Measurements from ENCODE around the gene MRPL48.
"Not testable (repeated sequence)": the region's sequence is repeated elsewhere in the genome, so short reads cannot be mapped to it uniquely, and the experiment has no call there.

Gene MRPL48

DNA sequence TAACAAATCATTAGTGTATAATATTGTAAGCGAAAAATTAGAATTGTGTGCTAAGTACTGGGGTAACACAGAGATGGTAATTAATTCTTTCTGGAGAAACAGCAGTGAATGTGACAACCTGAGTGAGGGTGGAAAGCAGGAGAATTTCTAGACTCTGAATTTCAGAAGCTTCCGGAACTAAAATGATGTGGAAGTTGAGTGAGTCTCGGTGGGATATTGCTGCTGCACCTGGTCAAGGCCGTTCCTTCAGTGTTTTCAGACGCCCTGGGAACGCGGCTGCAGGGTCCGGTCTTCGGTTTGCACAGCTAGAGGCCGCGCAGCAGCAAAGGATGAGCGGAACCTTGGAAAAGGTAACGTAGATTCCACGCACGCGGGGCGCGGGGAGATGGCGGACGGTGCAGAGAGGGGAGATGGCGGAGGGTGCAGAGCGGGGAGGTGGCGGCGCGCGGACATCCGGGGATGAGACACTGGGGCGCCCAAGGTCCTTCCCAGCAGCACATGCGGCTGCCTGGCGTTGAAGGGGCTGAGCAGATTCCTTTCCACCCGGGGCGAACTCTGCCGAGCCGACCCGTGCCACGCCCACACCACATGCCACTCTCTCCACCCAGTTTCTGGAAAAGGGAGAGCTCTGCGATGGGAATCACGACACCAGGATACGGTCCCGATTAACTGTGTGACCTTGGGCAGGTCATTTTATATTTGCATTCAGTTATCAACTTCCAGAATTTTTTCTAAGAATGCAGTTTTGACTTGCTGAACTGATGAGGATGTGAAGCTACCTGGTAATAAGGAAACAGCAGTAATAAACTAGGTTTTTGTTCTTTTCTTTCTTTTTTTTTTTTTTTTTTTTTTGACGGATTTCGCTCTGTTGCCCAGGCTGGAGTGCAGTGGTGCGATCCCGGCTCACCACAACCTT is at the start of gene MRPL48:
Gene MRPL48 (plus strand): TSS at position 232 of the 916 bp plus-strand sequence. CDS start 98 bp downstream, at position 330.
- peaks cover 17% of the 10 kb centered on the region for H3K4me1 Mint-ChIP-seq
- H3K4me3 Mint-ChIP-seq, result peak within 1 kb of the TSS; percentile 96
- H3K36me3 Mint-ChIP-seq, result peaks cover 8% of the 10 kb centered on the region
- ATAC-seq, result peak; percentile 100
- DNase-seq (ENCODE audit: low spot score in 2 of 2), result peak; percentile 72 to 95
- H3K27ac Mint-ChIP-seq, result peak within 1 kb of the TSS; percentile 97
- H3K9me3 Mint-ChIP-seq, result no peaks in the 10 kb centered on the region

DNA sequence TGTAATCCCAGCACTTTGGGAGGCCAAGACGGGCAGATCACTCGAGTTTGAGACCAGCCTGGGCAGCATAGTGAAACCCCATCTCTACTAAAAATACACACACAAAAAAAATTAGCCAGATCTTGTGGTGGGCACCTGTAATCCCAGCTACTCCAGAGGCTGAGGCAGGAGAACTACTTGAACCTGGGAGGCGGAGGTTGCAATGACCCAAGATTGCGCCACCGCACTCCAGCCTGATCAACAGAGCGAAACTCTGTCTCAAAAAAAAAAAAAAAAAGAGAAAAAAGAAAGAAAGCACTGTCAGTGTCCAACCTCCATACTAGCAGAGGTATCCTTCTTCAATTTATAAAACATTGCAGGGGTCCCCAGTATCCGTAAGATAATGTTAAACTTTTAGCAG is 44.6 kb upstream of the MRPL48 start:
- no peak for ATAC-seq

DNA sequence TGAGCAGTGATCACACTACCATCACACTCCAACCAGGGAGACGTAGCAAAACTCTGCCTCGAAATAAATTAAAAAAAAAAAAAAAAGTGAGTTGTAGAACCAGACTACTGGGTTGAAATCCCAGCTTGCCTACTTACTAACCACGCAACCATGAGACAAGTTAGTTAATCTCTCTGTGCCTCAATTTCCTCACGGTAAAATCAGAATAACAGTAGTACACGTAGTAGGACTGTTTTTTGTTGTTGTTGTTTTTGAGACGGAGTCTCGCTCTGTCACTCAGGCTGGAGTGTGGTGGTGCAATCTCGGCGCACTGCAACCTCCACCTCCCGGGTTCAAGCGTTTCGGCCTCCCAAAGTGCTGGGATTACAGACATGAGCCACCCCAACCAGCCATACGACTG is 41.0 kb upstream of the MRPL48 start:
- no peak for ATAC-seq
- H3K9me3 Mint-ChIP-seq, result no peaks in the 10 kb centered on the region
- no peak for DNase-seq (ENCODE audit: low spot score in 2 of 2)
- H3K4me3 Mint-ChIP-seq, result no peak overlapping the region
- H3K27ac Mint-ChIP-seq, result no peak overlapping the region
- H3K36me3 Mint-ChIP-seq, result peaks cover 25% of the 10 kb centered on the region
- H3K4me1 Mint-ChIP-seq, result peaks cover 26% of the 10 kb centered on the region

More for the DNA sequence above, 44.6 kb upstream of the MRPL48 start:
- Mint-ChIP-seq H3K4me3 (no peak overlapping the region), H3K9me3 (no peaks in the 10 kb centered on the region), H3K4me1 (peaks cover 6% of the 10 kb centered on the region), H3K27ac (peak overlapping the region; percentile 10), H3K36me3 (peaks cover 14% of the 10 kb centered on the region)
- no peak for DNase-seq (ENCODE audit: low spot score in 2 of 2)

DNA sequence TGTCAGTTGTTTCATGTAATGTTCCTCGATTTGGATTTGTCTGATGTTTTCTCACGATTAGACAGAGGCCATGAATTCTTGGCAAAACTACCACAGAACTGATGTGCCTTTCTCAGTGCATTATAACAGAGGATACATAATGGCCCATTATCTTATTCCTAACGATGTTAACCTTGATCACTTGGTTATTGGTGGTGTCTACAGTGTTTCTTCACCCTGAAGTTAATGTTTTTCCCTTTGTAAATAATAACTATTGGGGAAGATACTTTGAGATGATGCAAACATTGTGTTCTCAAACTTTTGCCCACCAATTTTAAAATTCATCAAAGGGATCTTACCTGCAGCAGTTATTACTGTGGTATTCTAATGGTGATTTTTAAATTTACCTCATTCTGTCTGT is 39.9 kb upstream of the MRPL48 start:
- Mint-ChIP-seq H3K27ac (no peak overlapping the region), H3K4me3 (no peak overlapping the region), H3K36me3 (peaks cover 36% of the 10 kb centered on the region), H3K4me1 (peaks cover 37% of the 10 kb centered on the region), H3K9me3 (no peaks in the 10 kb centered on the region)
- DNase-seq (ENCODE audit: low spot score in 2 of 2) (no peak), ATAC-seq (no peak)

DNA sequence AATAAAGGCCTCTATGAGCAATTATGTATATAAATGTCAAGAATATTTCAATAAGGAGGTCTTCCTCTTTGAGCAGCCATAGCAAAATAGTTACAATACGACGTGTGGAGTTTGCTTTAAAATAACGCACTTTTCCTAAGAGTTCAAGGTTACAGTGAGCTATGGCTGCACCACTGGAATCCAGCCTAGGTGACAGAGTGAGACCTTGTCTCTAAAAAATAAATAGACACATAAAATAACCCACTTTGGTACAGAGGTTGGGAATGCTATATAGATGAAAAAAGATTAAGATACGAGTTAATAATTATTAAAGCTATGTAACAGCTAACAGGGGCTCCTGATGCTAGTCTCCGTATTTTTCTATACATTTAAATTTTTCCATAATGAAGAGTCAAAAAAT is 39.4 kb upstream of the MRPL48 start:
- no peak overlapping the region for H3K4me3 Mint-ChIP-seq

GRCh38 chr11:73749118-73749517 is 38.6 kb upstream of the MRPL48 start:
- no peaks in the 10 kb centered on the region for H3K9me3 Mint-ChIP-seq
- no peak overlapping the region for H3K4me3 Mint-ChIP-seq
- ATAC-seq (no peak), DNase-seq (ENCODE audit: low spot score in 2 of 2) (no peak)
- peaks cover 42% of the 10 kb centered on the region for H3K36me3 Mint-ChIP-seq
- H3K4me1 Mint-ChIP-seq, result peaks cover 37% of the 10 kb centered on the region
- H3K27ac Mint-ChIP-seq, result peak overlapping the region; percentile 32

More for the DNA sequence above, 39.4 kb upstream of the MRPL48 start:
- H3K27ac Mint-ChIP-seq, result no peak overlapping the region
- no peak for DNase-seq (ENCODE audit: low spot score in 2 of 2)
- H3K4me1 Mint-ChIP-seq, result peaks cover 36% of the 10 kb centered on the region
- no peaks in the 10 kb centered on the region for H3K9me3 Mint-ChIP-seq
- ATAC-seq, result no peak
- H3K36me3 Mint-ChIP-seq, result peaks cover 39% of the 10 kb centered on the region

GRCh38 chr11:73750228-73750627 is 37.4 kb upstream of the MRPL48 start:
- no peak overlapping the region for H3K27ac Mint-ChIP-seq
- H3K4me1 Mint-ChIP-seq, result peaks cover 42% of the 10 kb centered on the region
- DNase-seq (ENCODE audit: low spot score in 2 of 2) (no peak), ATAC-seq (no peak)
- no peaks in the 10 kb centered on the region for H3K9me3 Mint-ChIP-seq
- no peak overlapping the region for H3K4me3 Mint-ChIP-seq
- H3K36me3 Mint-ChIP-seq, result peaks cover 35% of the 10 kb centered on the region

DNA sequence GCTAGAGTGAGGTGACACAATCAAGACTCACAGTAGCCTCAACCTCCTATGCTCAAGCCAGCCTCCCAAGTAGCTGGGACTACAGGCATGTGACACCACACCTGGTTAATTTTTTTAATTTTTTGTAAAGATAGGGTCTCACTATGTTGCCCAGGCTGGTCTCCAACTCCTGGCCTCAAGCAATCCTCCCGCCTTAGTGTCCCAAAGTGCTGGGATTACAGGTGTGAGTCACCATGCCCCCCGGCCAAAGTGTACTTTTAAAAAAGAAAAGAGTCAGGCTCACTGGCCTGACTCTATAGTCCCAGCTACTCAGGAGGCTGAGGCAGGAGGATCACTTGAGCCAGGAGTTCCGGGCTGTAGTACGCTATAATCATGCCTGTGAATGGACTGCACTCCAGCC is 36.8 kb upstream of the MRPL48 start:
- not testable (repeated sequence) for H3K9me3 Mint-ChIP-seq; DNase-seq (ENCODE audit: low spot score in 2 of 2); H3K4me3 Mint-ChIP-seq; ATAC-seq
- H3K27ac Mint-ChIP-seq, result peak overlapping the region; percentile 70
- peaks cover 35% of the 10 kb centered on the region for H3K36me3 Mint-ChIP-seq
- H3K4me1 Mint-ChIP-seq, result peaks cover 48% of the 10 kb centered on the region

GRCh38 chr11:73752216-73752867 is 35.3 kb upstream of the MRPL48 start:
- Mint-ChIP-seq H3K36me3 (peaks cover 44% of the 10 kb centered on the region), H3K4me3 (no peak overlapping the region), H3K4me1 (peaks cover 48% of the 10 kb centered on the region), H3K9me3 (no peaks in the 10 kb centered on the region), H3K27ac (peak overlapping the region; percentile 70)
- DNase-seq (ENCODE audit: low spot score in 2 of 2) (no peak), ATAC-seq (no peak)

GRCh38 chr11:73752903-73753302 is 34.8 kb upstream of the MRPL48 start:
- peaks cover 51% of the 10 kb centered on the region for H3K4me1 Mint-ChIP-seq
- H3K36me3 Mint-ChIP-seq, result peaks cover 49% of the 10 kb centered on the region
- H3K4me3 Mint-ChIP-seq, result no peak overlapping the region
- H3K9me3 Mint-ChIP-seq, result no peaks in the 10 kb centered on the region
- DNase-seq (ENCODE audit: low spot score in 2 of 2) (no peak), ATAC-seq (no peak)
- H3K27ac Mint-ChIP-seq, result no peak overlapping the region

- H3K4me3 Mint-ChIP-seq, result no peak overlapping the region
- no peak overlapping the region for H3K27ac Mint-ChIP-seq
- H3K4me1 Mint-ChIP-seq, result peaks cover 59% of the 10 kb centered on the region
- ATAC-seq (no peak), DNase-seq (ENCODE audit: low spot score in 2 of 2) (no peak)
- no peaks in the 10 kb centered on the region for H3K9me3 Mint-ChIP-seq
- H3K36me3 Mint-ChIP-seq, result peaks cover 49% of the 10 kb centered on the region
Observed at GRCh38 chr11:73753938-73754337, 33.7 kb upstream of the MRPL48 start.

GRCh38 chr11:73755670-73756069 is 32.0 kb upstream of the MRPL48 start:
- Mint-ChIP-seq H3K9me3 (no peaks in the 10 kb centered on the region), H3K4me1 (peaks cover 63% of the 10 kb centered on the region), H3K27ac (no peak overlapping the region), H3K36me3 (peaks cover 51% of the 10 kb centered on the region), H3K4me3 (no peak overlapping the region)
- ATAC-seq (no peak), DNase-seq (ENCODE audit: low spot score in 2 of 2) (no peak)

- DNase-seq (ENCODE audit: low spot score in 2 of 2) (no peak), ATAC-seq (no peak)
- H3K4me1 Mint-ChIP-seq, result peaks cover 53% of the 10 kb centered on the region
- no peaks in the 10 kb centered on the region for H3K9me3 Mint-ChIP-seq
- H3K36me3 Mint-ChIP-seq, result peaks cover 41% of the 10 kb centered on the region
- H3K27ac Mint-ChIP-seq, result no peak overlapping the region
- H3K4me3 Mint-ChIP-seq, result no peak overlapping the region
Observed at GRCh38 chr11:73757598-73757997, 30.1 kb upstream of the MRPL48 start.

DNA sequence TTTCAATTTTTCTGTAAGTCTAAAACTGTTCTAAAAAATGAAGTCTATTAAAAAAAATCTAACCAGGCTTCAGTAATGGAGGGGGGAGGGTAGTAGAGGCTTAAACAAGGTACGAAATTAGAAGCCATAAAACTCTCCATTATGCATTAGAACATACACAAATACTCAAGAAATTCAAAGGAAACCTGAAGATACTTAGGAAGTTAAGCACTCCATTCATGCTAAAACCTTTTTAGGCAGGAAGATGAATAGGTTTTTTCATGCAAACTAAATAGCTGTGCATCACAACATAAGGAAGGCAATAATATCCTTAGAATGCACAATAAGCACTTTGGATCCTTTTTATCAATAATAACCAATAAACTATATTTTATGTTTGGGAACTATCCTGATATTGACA is 29.2 kb upstream of the MRPL48 start:
- ATAC-seq (no peak), DNase-seq (ENCODE audit: low spot score in 2 of 2) (no peak)
- H3K4me3 Mint-ChIP-seq, result peak overlapping the region; percentile 97
- no peaks in the 10 kb centered on the region for H3K9me3 Mint-ChIP-seq
- no peak overlapping the region for H3K27ac Mint-ChIP-seq
- H3K36me3 Mint-ChIP-seq, result peaks cover 35% of the 10 kb centered on the region
- peaks cover 51% of the 10 kb centered on the region for H3K4me1 Mint-ChIP-seq

DNA sequence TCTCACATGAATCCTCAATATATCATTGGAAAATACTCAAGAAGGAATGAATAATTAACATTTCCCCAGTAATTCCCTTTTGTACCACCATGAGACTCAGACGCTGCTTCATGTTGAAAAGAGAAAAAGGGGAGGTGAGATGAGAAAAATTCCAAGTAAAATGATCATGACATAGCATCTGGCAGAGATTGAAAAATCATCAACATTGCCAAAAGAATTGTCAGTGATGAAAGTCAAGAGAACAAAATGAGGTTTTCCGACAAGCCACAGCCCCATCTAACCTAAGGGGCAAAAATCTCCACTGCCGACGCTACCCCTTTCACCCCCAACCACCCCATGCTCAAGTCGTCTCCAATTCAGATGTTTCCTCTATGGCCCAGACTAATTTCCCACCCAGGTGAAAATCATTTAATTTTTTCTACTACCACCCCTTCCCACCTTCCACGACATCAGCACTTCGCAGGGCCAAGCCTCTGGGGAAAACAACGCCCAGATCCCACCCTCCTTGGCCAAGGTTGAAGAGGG is 28.0 kb upstream of the MRPL48 start:
- DNase-seq (ENCODE audit: low spot score in 2 of 2) (peak in 1 of 2 donors; percentile 57), ATAC-seq (no peak)
- Mint-ChIP-seq H3K4me1 (peaks cover 40% of the 10 kb centered on the region), H3K4me3 (peak overlapping the region; percentile 97), H3K9me3 (no peaks in the 10 kb centered on the region), H3K27ac (peak overlapping the region; percentile 89), H3K36me3 (peaks cover 29% of the 10 kb centered on the region)

All from stimulated activated effector memory CD8-positive, alpha-beta T cell treated with anti-CD3 and anti-CD28 coated beads, Interleukin-12 subunit alpha, Interleukin-12 subunit beta, amount 100 ng/mL, for 72 hours (primary cell).